HL-60 (cell line): Measurements from ENCODE around the gene CSMD2.

ENCODE experiments used
- DNase-seq, 2 experiments: peaks; one replicate each; pipeline ENCODE4 v3.0.0-alpha.2; 2010 to 2020; ENCODE audit warnings: low read depth in 1 of 2, low spot score in 1 of 2
- H3K27ac ChIP-seq: fragments of 250-450 bp; sonication (Bioruptor Pico); replicated peaks from 2 replicates; pipeline ENCODE4 v1.5.1; 2020; ENCODE audit warnings: mild to moderate bottlenecking, moderate library complexity
- H3K27me3 ChIP-seq: fragments of 250-450 bp; sonication (Bioruptor Pico); 2 replicates; pipeline ENCODE4 v1.5.1; 2021; ENCODE audit warnings: mild to moderate bottlenecking, moderate library complexity; ENCODE audit not compliant: insufficient read depth, poor library complexity, severe bottlenecking
- H3K4me3 ChIP-seq: replicated peaks from 2 replicates; pipeline ENCODE4 v1.5.1; 2011; ENCODE audit warnings: mild to moderate bottlenecking, control low read depth, low read length; ENCODE audit not compliant: insufficient read depth
- GABPA ChIP-seq: IDR thresholded peaks from 2 replicates; pipeline ENCODE4 v1.6.1; 2012; ENCODE audit warnings: low read depth
- POLR2AphosphoS5 ChIP-seq: IDR thresholded peaks from 2 replicates; pipeline ENCODE4 v1.6.1; 2012; ENCODE audit warnings: low read depth
- SPI1 ChIP-seq: IDR thresholded peaks from 2 replicates; pipeline ENCODE4 v1.6.1; 2012; ENCODE audit warnings: low read depth, mild to moderate bottlenecking, borderline replicate concordance
- TF ChIP-seq, protein P1 (sequence below): IDR thresholded peaks from one replicate; pipeline ENCODE4 v1.5.1; 2011; ENCODE audit warnings: low read length, control low read depth, inconsistent platforms; ENCODE audit not compliant: insufficient read depth
- TF ChIP-seq, protein P2 (sequence below): IDR thresholded peaks from 2 replicates; pipeline ENCODE4 v1.6.1; 2012; ENCODE audit warnings: low read depth; ENCODE audit not compliant: insufficient replicate concordance

CSMD2 gene

DNA sequence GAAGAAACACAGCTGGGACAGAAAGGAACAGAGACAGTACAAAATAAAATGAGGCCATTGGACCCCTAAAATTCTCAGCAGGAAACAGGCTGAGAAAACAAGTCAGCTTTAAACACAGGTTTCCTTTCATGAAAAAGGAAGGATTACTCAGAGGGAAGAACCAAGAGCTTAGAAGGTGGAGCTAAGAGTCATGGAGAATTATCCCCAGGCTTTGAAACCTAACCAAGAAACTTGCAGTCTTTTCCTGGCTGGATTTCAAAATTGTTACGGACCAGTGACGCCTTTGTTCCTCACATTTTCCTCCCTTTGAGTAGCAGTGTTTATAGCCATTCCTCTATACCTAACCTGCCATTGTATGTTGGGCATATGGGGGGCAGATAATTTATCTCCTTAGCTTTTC, 292.3 kb downstream of the CSMD2 start:
- Histone ChIP-seq H3K4me3 (no peak overlapping the region), H3K27ac (no peak overlapping the region), H3K27me3 (no peaks in the 10 kb centered on the region)
- DNase-seq: no peak
- no peak for TF ChIP-seq SPI1
- TF ChIP-seq, protein P1, sequence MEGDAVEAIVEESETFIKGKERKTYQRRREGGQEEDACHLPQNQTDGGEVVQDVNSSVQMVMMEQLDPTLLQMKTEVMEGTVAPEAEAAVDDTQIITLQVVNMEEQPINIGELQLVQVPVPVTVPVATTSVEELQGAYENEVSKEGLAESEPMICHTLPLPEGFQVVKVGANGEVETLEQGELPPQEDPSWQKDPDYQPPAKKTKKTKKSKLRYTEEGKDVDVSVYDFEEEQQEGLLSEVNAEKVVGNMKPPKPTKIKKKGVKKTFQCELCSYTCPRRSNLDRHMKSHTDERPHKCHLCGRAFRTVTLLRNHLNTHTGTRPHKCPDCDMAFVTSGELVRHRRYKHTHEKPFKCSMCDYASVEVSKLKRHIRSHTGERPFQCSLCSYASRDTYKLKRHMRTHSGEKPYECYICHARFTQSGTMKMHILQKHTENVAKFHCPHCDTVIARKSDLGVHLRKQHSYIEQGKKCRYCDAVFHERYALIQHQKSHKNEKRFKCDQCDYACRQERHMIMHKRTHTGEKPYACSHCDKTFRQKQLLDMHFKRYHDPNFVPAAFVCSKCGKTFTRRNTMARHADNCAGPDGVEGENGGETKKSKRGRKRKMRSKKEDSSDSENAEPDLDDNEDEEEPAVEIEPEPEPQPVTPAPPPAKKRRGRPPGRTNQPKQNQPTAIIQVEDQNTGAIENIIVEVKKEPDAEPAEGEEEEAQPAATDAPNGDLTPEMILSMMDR: no peak
- no peak for TF ChIP-seq POLR2AphosphoS5
- TF ChIP-seq, protein P2, sequence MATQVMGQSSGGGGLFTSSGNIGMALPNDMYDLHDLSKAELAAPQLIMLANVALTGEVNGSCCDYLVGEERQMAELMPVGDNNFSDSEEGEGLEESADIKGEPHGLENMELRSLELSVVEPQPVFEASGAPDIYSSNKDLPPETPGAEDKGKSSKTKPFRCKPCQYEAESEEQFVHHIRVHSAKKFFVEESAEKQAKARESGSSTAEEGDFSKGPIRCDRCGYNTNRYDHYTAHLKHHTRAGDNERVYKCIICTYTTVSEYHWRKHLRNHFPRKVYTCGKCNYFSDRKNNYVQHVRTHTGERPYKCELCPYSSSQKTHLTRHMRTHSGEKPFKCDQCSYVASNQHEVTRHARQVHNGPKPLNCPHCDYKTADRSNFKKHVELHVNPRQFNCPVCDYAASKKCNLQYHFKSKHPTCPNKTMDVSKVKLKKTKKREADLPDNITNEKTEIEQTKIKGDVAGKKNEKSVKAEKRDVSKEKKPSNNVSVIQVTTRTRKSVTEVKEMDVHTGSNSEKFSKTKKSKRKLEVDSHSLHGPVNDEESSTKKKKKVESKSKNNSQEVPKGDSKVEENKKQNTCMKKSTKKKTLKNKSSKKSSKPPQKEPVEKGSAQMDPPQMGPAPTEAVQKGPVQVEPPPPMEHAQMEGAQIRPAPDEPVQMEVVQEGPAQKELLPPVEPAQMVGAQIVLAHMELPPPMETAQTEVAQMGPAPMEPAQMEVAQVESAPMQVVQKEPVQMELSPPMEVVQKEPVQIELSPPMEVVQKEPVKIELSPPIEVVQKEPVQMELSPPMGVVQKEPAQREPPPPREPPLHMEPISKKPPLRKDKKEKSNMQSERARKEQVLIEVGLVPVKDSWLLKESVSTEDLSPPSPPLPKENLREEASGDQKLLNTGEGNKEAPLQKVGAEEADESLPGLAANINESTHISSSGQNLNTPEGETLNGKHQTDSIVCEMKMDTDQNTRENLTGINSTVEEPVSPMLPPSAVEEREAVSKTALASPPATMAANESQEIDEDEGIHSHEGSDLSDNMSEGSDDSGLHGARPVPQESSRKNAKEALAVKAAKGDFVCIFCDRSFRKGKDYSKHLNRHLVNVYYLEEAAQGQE: no peak
- TF ChIP-seq GABPA: no peak

DNA sequence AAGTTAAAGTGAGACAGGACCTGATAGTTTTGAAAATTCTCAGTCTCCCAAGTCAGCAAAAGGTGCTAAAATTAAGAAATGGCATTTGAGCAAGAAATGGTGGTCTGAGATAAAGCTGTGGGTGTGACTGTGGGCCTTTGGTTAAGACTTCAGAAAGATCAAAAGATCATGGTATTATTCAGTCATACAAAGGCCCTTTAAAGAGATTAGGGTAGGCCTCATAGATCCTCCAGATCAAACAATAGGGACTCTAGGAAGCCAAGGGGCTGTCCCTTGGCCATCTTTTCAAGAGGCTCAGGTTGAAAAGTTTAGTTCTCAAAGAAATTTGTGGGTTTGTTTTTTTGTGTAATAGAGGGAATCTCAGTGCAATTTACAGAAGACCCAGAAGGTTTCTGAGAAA, 292.8 kb downstream of the CSMD2 start:
- Histone ChIP-seq H3K27ac (no peak overlapping the region), H3K27me3 (no peaks in the 10 kb centered on the region), H3K4me3 (no peak overlapping the region)
- TF ChIP-seq GABPA (no peak), SPI1 (no peak), POLR2AphosphoS5 (no peak)
- TF ChIP-seq, protein P1: no peak
- TF ChIP-seq, protein P2: no peak
- DNase-seq: no peak

DNA sequence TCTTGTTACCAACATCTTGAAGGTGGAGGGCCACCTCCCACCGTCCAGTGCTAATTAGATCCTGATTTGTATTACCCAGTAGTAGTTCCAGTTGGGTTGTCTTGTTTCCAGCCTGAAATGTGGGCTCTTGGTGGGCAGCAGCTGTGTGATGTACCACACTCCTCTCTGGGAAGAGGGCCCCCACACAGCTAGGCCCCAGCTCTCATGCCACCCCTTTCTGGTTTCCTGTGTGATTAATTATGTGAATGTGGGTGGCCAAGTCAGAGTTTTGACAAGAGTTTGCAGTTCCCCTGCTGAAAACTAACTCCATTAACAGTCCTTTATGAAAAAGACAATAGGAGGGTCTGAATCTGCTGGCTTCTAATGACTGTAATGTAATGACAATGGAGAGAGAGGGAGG, 297.3 kb downstream of the CSMD2 start:
- Histone ChIP-seq H3K27me3 (no peaks in the 10 kb centered on the region), H3K4me3 (no peak overlapping the region), H3K27ac (no peak overlapping the region)
- TF ChIP-seq GABPA (no peak), POLR2AphosphoS5 (no peak), SPI1 (no peak)
- TF ChIP-seq, protein P2: no peak
- TF ChIP-seq, protein P1: no peak
- no peak for DNase-seq
